Gastroesophageal sphincter (tissue), 3 donors: ENCODE data around the gene MBNL1.

Experiments used
- CTCF ChIP-seq, 4 experiments: fragments of 200-600 bp in 2 of 4; fragments of 450-650 bp in 2 of 4; sonication (generic) in 1 of 4; IDR thresholded peaks; one replicate each; pipeline ENCODE4 v1.5.1; 2017 to 2019; ENCODE audit warnings: antibody characterized with exemption in 4 of 4, mild to moderate bottlenecking in 2 of 4, moderate library complexity in 2 of 4
- POLR2A ChIP-seq, 2 donors: fragments of 450-650 bp; IDR thresholded peaks; one replicate each; pipeline ENCODE4 v1.6.1; 2017; ENCODE audit warnings: antibody characterized with exemption in 2 of 2, mild to moderate bottlenecking in 2 of 2, moderate library complexity in 1 of 2
- POLR2AphosphoS5 ChIP-seq: sonication (generic); formaldehyde crosslinking; IDR thresholded peaks from one replicate; pipeline ENCODE4 v1.6.1; 2017; ENCODE audit warnings: antibody characterized with exemption

DNA sequence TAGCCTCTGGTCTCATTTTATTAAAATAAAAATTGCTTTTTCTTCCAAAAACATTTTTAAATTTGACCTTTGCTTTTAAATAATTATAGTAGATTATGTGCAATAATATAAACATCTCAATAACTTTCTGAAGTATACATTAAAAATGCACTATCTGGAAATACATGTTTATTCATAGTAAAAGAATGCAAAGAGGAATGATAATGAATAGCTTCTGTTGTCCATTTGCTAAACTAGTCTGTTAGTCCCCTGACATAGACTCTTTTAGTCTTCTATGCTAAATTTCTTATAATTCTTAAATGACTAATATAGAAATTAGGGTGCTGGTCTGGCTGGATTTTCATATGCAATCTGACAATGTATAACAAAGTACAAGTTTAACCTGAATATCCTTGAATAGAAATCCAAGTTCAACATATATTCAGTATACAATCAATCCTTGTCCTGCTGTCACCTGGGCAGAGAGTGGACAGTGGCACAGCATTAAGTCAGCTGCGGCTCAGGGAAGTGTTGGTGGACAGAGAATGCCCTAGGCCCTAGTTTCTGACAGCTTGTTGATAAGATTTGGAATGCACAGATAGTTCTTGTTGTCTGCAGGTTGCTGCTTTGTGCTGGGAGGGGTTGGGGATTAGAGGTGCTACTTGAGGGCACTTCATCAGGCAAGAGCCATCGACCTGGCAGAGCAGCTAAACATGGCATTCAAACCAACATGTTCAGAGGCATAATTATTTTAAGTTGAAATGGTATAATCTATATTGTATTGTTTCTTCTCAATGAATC, 161.7 kb downstream of the MBNL1 start:
- TF ChIP-seq POLR2AphosphoS5, result no peak
- TF ChIP-seq CTCF (IDR thresholded peaks at IDR 0.05), result no peak
- no peak for TF ChIP-seq POLR2A (IDR thresholded peaks at IDR 0.05)
